Activated CD4-positive, alpha-beta T cell treated with anti-CD3 and anti-CD28 coated beads, Interleukin-2, Interleukin-4, amounts not matched to agents 100 ng/mL and 50 ng/mL, durations not matched to agents 16 hours and 8 hours (primary cell): Measurements from ENCODE around the gene B4GALT5.
"Not testable (repeated sequence)": the region's sequence is repeated elsewhere in the genome, so short reads cannot be mapped to it uniquely, and the experiment has no call there.

Experiments used
- DNase-seq: peaks from one replicate; pipeline ENCODE4 v3.0.0-alpha.2; 2020; ENCODE audit warnings: low spot score

B4GALT5 gene

DNA sequence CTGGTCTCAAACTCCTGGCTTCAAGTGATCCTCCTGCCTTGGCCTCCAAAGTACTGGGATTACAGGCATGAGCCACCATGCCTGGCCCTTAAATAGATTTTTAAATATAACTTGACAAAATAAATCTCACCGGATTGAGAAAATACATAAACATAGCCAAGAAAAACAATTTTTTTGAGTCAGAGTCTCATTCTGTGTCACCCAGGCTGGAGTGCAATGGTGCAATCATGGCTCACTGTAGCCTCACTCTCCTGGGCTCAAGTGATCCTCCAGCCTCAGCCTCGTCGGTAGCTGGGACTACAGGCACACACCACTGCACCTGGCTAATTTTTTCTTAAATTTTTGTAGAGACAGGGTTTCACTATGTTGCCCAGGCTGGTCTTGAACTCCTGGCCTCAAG, 85.4 kb downstream of the B4GALT5 start:
- not testable (repeated sequence) for DNase-seq

DNA sequence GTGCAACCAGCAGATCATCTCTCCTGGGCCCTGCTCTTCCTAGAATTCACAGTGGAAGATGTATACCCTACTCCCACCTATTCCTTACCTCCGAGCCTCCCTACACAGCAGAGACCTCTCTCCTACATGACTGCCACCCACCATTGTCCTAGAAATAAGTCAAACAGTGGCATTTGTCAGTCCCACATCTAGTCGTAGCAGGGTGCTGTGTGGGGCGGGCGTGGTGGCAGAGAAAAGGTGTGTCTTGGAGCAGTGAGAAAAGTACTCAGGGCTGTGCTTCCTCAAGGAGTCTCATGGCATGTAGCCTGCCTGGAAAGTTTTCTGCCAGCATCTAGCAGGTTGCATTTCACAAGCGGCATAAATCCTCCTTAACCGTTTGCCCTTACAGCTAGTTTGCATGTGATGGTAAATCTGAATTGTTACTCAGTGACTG, 86.3 kb downstream of the B4GALT5 start:
- DNase-seq = no peak

- not testable (repeated sequence) for DNase-seq
Observed at GRCh38 chr20:49624988-49625387, 88.7 kb downstream of the B4GALT5 start.

GRCh38 chr20:49624317-49624716, 89.4 kb downstream of the B4GALT5 start:
- no peak for DNase-seq

- no peak for DNase-seq
Observed at GRCh38 chr20:49622243-49622642, 91.4 kb downstream of the B4GALT5 start.

- DNase-seq = peak; percentile 65
Observed at GRCh38 chr20:49620364-49621240, 93.1 kb downstream of the B4GALT5 start.

DNA sequence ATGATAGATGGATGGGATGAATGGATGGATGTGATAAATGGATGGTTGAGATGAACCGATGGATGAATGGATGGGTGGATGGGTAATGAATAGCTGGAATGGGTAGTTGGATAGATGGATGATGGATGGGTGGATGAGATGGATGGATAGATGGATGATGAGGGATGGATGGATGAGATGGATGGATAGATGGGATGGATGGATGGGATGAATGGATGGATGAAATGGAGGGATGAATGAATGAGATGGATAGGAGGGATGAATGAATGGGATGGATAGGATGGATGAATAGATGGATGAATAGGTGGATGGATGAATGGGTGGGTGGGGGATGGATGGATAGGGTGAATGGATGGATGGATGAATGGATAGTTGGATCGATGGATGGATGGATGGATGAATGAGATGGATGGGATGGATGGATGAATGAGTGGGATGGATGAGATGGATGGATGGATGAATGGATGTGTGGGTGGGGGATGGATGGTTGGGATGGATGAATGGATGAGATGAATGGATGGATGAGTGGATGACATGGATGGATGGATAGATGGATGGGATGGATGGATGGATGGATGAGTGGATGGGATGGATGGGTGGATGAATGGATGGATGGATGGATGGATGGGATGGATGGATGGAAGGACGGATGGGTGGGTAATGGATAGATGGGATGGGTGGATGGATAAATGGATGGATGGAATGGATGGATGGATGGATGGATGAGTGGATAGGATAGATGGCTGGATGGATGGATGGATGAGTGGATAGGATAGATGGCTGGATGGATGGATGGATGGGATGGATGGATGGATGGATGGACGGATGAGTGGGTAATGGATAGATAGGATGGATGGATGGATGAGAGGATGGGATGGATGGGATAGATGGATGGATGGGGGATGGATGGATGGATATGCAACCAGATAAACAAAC, 94.3 kb downstream of the B4GALT5 start:
- DNase-seq = no peak

- DNase-seq = no peak
Observed at GRCh38 chr20:49618289-49618688, 95.4 kb downstream of the B4GALT5 start.

- DNase-seq = not testable (repeated sequence)
Observed at GRCh38 chr20:49617394-49617793, 96.3 kb downstream of the B4GALT5 start.

- DNase-seq = no peak
Observed at GRCh38 chr20:49616154-49617007, 97.3 kb downstream of the B4GALT5 start.

DNA sequence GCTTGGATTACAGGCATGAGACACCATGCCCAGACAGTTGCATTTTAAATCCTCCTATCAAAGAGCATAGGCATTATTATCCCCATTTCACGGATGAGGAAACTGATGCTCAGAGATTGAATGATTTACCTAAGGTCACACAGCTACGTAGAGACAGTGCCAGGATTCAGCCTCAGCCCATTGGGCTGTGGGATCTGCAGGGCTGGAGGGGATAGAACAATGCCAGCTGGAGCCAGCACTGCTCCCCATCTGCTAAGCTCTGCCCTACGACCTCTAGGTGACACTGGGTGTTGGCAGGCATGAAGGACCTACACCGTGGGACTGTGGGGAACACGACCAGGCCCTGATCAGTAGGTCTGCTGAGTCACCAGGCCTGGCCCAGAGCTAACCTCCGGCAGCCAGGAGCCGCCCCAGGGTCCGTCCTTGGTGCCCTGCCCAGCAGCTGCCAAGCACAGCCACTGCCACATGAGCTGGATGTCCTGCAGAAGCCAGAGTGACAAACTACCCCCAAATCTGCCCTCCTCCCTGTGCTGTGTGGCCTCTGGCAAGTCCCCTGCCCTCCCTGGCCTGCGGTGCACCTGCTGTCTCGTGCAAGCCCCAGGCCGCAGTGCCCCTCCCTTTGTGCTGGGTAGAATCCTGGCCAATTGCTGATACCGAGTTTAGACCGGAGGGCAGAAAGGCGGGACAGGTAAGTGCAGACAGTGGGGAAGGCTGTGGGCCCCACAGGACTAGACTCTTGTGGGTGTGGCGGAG, 98.1 kb downstream of the B4GALT5 start:
- no peak for DNase-seq

- not testable (repeated sequence) for DNase-seq
Observed at GRCh38 chr20:49615051-49615400, 98.7 kb downstream of the B4GALT5 start.

GRCh38 chr20:49614338-49615050, 99.2 kb downstream of the B4GALT5 start:
- DNase-seq = no peak

DNA sequence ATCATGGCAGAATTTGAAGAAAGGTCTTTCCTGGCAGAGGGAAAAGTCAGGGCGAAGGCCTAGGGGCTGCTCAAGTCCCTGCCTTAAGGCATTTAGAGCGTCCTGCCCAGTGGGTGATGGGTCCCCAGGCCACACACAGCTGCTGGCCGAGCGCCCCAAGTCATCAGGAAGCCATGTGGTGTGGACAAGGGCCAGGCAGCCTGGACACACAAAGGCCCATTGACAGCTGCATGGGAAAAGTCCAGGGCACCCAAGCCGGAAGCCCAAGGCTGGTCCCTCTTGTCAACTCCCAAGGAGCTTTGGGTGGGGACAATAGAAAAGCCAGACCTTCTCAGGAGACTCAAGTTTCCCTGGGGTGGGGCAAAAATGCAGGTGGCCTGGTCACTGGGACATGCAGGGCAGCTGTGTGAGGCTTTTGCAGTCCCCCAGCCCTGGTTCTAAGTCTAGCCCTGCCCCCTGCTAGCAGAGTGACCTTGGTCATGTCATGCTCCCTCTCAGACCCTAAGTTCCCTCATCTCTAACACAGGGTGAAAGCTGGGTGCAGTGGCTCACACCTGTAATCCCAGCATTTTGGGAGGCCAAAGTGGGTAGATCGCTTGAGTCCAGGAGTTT, 101.4 kb downstream of the B4GALT5 start:
- DNase-seq = no peak

GRCh38 chr20:49611539-49612126, 102.0 kb downstream of the B4GALT5 start:
- not testable (repeated sequence) for DNase-seq

GRCh38 chr20:49610691-49611538, 102.8 kb downstream of the B4GALT5 start:
- peak; percentile 88 for DNase-seq

- peak; percentile 83 for DNase-seq
Observed at GRCh38 chr20:49608752-49609670, 104.7 kb downstream of the B4GALT5 start.

GRCh38 chr20:49607568-49607967, 106.1 kb downstream of the B4GALT5 start:
- DNase-seq = no peak
